ENCODE data around the gene FRMD4A. TPM values are rescaled to one million over a fixed set of nuclear protein-coding genes. Genes with fewer than 3 reads are reported as not detected.

Gene FRMD4A
- total RNA-seq, 4 donors from 2014 or later, result 27.5 to 40.4 (median 33.0) TPM

DNA sequence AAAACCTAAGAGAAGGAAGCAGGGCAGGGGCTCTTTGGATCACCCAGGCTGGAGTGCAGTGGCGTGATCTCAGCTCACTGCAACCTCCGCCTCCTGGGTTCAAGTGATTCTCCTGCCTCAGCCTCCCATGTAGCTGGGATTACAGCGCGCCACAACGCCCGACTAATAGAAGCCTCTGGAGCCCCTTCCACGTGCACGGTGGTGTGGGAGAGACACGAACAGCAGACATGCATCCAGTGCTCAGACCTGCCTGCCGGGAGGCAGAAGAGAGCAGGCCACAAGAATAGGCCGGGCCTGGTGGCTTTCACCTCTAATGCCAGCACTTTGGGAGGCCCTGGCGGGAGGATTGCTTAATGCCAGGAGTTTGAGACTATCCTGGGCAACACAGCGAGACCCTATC is 647.7 kb downstream of the FRMD4A start:
- intact Hi-C loops (cut with DNase I; ENCODE audit: low total_unique reads), result no loop called here
- TF ChIP-seq, protein P1, sequence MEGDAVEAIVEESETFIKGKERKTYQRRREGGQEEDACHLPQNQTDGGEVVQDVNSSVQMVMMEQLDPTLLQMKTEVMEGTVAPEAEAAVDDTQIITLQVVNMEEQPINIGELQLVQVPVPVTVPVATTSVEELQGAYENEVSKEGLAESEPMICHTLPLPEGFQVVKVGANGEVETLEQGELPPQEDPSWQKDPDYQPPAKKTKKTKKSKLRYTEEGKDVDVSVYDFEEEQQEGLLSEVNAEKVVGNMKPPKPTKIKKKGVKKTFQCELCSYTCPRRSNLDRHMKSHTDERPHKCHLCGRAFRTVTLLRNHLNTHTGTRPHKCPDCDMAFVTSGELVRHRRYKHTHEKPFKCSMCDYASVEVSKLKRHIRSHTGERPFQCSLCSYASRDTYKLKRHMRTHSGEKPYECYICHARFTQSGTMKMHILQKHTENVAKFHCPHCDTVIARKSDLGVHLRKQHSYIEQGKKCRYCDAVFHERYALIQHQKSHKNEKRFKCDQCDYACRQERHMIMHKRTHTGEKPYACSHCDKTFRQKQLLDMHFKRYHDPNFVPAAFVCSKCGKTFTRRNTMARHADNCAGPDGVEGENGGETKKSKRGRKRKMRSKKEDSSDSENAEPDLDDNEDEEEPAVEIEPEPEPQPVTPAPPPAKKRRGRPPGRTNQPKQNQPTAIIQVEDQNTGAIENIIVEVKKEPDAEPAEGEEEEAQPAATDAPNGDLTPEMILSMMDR (IDR thresholded peaks at IDR 0.05), result no peak
- no peak for TF ChIP-seq POLR2A (IDR thresholded peaks at IDR 0.05)
- no peak overlapping the region for H3K4me3 ChIP-seq (ENCODE audit: low read depth, poor library complexity, severe bottlenecking)
- no peak for DNase-seq (ENCODE audit: low spot score in 2 of 2)
- 95 to 96% methylated on average over 13 of the region's 13 CpGs for WGBS, 2 donors

DNA sequence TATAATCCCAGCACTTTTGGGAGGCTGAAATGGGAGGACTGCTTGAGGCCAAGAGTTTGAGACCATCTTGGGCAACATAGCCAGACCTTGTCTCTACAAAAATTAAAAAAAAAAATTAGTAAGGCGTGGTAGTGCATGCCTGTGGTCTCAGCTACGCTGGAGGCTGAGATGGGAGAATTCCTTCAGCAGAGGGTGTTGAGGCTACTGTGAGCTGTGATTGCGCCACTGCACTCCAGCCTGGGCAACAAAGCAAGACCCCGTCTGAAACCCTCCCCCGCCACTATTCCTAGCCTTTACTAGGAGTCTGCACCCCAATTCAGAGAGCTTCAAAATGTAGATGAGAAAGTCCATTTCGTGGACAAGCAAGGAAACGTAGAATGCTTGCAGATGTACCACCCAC is 648.8 kb downstream of the FRMD4A start:
- DNase-seq (ENCODE audit: low spot score in 2 of 2), result no peak
- TF ChIP-seq, protein P1 (IDR thresholded peaks at IDR 0.05), result no peak
- no peak for TF ChIP-seq POLR2A (IDR thresholded peaks at IDR 0.05)
- intact Hi-C loops (cut with DNase I; ENCODE audit: low total_unique reads), result no loop called here
- H3K4me3 ChIP-seq (ENCODE audit: low read depth, poor library complexity, severe bottlenecking), result no peak overlapping the region
- 83 to 94% methylated on average over 7 of the region's 7 CpGs for WGBS, 2 donors

DNA sequence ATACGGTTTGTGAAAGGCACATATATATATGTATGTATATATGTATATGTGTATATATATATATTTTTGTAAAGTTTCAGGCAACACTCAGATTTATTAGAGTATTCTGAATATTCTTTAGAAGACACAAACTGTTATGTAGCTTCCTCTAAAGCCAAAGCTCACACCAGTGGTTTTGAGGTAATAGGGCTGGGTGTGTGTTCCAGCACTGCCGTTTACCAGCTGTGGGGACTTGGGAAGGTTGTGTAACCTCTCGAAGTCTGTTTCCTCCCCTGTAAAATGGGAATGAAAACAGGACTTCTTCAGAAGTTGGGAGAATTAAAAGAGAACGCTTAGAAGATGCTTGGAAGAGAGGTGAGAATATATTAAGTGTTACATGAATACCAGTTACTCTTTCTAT is 649.2 kb downstream of the FRMD4A start:
- H3K4me3 ChIP-seq (ENCODE audit: low read depth, poor library complexity, severe bottlenecking), result no peak overlapping the region
- 73 to 78% methylated on average over 4 of the region's 4 CpGs for WGBS, 2 donors
- TF ChIP-seq, protein P1 (IDR thresholded peaks at IDR 0.05), result no peak
- intact Hi-C loops (cut with DNase I; ENCODE audit: low total_unique reads), result no loop called here
- DNase-seq (ENCODE audit: low spot score in 2 of 2), result no peak

DNA sequence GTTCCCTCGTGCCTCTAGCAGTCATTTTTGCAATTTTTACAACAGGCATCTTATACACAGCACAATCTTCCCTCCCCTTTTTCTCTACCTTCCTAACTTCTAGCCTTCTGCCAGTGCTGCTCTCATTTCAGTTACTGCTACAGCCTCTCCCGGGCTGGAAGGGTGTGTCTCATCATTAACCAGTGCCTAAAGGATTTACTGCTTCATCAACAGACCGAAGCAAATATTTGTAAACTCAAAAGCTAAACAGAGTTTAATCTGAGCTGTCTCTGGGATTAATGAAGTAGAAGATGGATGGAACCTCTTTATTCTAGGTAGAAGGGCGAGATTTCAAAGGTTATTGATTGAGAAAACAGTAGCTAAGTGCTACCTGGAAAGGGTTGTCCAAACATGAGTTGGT is 649.6 kb downstream of the FRMD4A start:
- H3K4me3 ChIP-seq (ENCODE audit: low read depth, poor library complexity, severe bottlenecking), result no peak overlapping the region
- 58 to 68% methylated on average over 4 of the region's 4 CpGs for WGBS, 2 donors
- TF ChIP-seq POLR2A (IDR thresholded peaks at IDR 0.05), result no peak
- TF ChIP-seq, protein P1 (IDR thresholded peaks at IDR 0.05), result no peak
- intact Hi-C loops (cut with DNase I; ENCODE audit: low total_unique reads), result no loop called here
- no peak for DNase-seq (ENCODE audit: low spot score in 2 of 2)

DNA sequence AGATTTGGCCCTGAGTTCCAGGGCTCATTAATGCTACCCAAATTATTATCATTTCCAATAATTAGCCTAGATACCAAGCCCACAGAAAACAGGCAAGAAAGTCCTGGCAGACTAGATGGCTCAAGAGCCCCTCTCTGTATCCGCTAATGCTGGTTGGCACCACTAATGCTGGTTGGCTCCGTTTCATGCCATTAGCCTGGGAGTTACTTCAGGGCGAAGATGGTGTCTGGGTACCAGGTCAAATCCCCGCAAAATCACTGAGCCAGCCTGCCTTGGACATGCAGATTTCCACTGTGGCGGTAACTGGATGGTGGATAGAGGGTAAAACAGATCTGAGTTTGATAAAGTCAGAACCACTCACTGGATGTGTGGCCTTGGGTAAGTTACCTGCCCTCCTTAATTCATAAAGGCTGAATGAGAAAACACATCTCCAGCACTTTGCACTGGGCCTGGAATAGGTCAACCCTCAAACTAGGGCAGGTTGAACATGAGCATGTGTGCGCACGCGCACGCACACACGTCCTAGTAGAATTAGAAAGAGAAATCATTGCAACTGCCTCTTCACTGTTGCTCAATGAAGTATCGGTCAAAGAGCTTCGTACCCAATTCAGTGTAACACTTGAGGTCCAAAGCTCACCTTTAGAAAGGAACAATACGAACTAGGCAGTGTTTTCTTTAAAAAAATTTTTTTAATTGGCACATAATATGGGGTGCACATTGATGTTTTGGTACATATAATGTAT is 652.5 kb downstream of the FRMD4A start:
- intact Hi-C loops (cut with DNase I; ENCODE audit: low total_unique reads), result no loop called here
- TF ChIP-seq, protein P1 (IDR thresholded peaks at IDR 0.05), result no peak
- no peak for TF ChIP-seq POLR2A (IDR thresholded peaks at IDR 0.05)
- H3K4me3 ChIP-seq (ENCODE audit: low read depth, poor library complexity, severe bottlenecking), result no peak overlapping the region
- WGBS, 2 donors, result 88 to 93% methylated on average over 13 of the region's 13 CpGs
- DNase-seq (ENCODE audit: low spot score in 2 of 2), result no peak
